NT2/D1 (cell line): ENCODE results near the gene LIPH.

Experiments
- DNase-seq: peaks from one replicate; pipeline ENCODE4 v3.0.0-alpha.2; 2011; ENCODE audit warnings: low read depth, low spot score
- H3K27me3 ChIP-seq: 2 replicates; pipeline ENCODE4 v1.6.0; 2011; ENCODE audit warnings: mild to moderate bottlenecking; ENCODE audit not compliant: insufficient read length, insufficient read depth
- H3K36me3 ChIP-seq: 2 replicates; pipeline ENCODE4 v1.6.1; 2011; ENCODE audit warnings: mild to moderate bottlenecking, low read length, mixed read lengths; ENCODE audit not compliant: insufficient read depth, insufficient read length
- H3K4me1 ChIP-seq: 2 replicates; pipeline ENCODE4 v1.5.1; 2011; ENCODE audit not compliant: insufficient read depth, insufficient read length
- H3K4me3 ChIP-seq: 2 replicates; pipeline ENCODE4 v1.5.1; 2011; ENCODE audit warnings: low read depth; ENCODE audit not compliant: insufficient read length
- H3K9ac ChIP-seq: 2 replicates; pipeline ENCODE4 v1.6.0; 2011; ENCODE audit warnings: low read depth; ENCODE audit not compliant: insufficient read length
- H3K9me3 ChIP-seq: 2 replicates; pipeline ENCODE4 v1.5.1; 2011; ENCODE audit warnings: mild to moderate bottlenecking, low read length; ENCODE audit not compliant: insufficient read depth
- SUZ12 ChIP-seq: IDR thresholded peaks from 2 replicates; pipeline ENCODE4 v1.6.1; 2011; ENCODE audit not compliant: insufficient read length, insufficient read depth; ENCODE audit errors: extremely low read depth
- YY1 ChIP-seq: IDR thresholded peaks from 2 replicates; pipeline ENCODE4 v1.6.1; 2011; ENCODE audit not compliant: insufficient read length, insufficient read depth
- ZNF274 ChIP-seq: IDR thresholded peaks from 2 replicates; pipeline ENCODE4 v1.6.1; 2011; ENCODE audit warnings: mild to moderate bottlenecking, low read depth, low read length

The LIPH gene

GRCh38 chr3:185526349-185526951 lies 25.9 kb downstream of the LIPH start:
- H3K36me3 ChIP-seq = no peaks in the 10 kb centered on the region
- H3K9ac ChIP-seq = no peak overlapping the region
- no peaks in the 10 kb centered on the region for H3K9me3 ChIP-seq
- no peaks in the 10 kb centered on the region for H3K27me3 ChIP-seq
- DNase-seq = no peak
- no peak for TF ChIP-seq YY1
- no peak for TF ChIP-seq SUZ12
- no peak for TF ChIP-seq ZNF274
- H3K4me3 ChIP-seq = no peak overlapping the region
- H3K4me1 ChIP-seq = peaks cover 5% of the 10 kb centered on the region

- no peaks in the 10 kb centered on the region for H3K36me3 ChIP-seq
- no peaks in the 10 kb centered on the region for H3K27me3 ChIP-seq
- TF ChIP-seq SUZ12 (no peak), ZNF274 (no peak), YY1 (no peak)
- H3K4me3 ChIP-seq = no peak overlapping the region
- no peaks in the 10 kb centered on the region for H3K9me3 ChIP-seq
- no peak overlapping the region for H3K9ac ChIP-seq
- DNase-seq = no peak
- H3K4me1 ChIP-seq = no peaks in the 10 kb centered on the region
These were observed 30.8 kb downstream of the LIPH start for GRCh38 chr3:185521349-185522138.

- no peaks in the 10 kb centered on the region for H3K4me1 ChIP-seq
- H3K36me3 ChIP-seq = no peaks in the 10 kb centered on the region
- no peak overlapping the region for H3K9ac ChIP-seq
- no peak overlapping the region for H3K4me3 ChIP-seq
- H3K27me3 ChIP-seq = no peaks in the 10 kb centered on the region
- H3K9me3 ChIP-seq = no peaks in the 10 kb centered on the region
- no peak for DNase-seq
- TF ChIP-seq SUZ12 (no peak), ZNF274 (no peak), YY1 (no peak)
These were observed 33.4 kb downstream of the LIPH start for GRCh38 chr3:185519021-185519420.

GRCh38 chr3:185517387-185518130 lies 34.8 kb downstream of the LIPH start:
- H3K36me3 ChIP-seq = no peaks in the 10 kb centered on the region
- no peaks in the 10 kb centered on the region for H3K4me1 ChIP-seq
- H3K9ac ChIP-seq = no peak overlapping the region
- DNase-seq = no peak
- no peaks in the 10 kb centered on the region for H3K9me3 ChIP-seq
- TF ChIP-seq YY1 = no peak
- TF ChIP-seq SUZ12 = no peak
- TF ChIP-seq ZNF274 = no peak
- no peak overlapping the region for H3K4me3 ChIP-seq
- no peaks in the 10 kb centered on the region for H3K27me3 ChIP-seq

GRCh38 chr3:185511711-185512110 lies 40.7 kb downstream of the LIPH start:
- H3K27me3 ChIP-seq = no peaks in the 10 kb centered on the region
- TF ChIP-seq ZNF274 (no peak), SUZ12 (no peak), YY1 (no peak)
- H3K4me3 ChIP-seq = no peak overlapping the region
- H3K9me3 ChIP-seq = no peaks in the 10 kb centered on the region
- H3K9ac ChIP-seq = no peak overlapping the region
- no peaks in the 10 kb centered on the region for H3K4me1 ChIP-seq
- no peak for DNase-seq
- no peaks in the 10 kb centered on the region for H3K36me3 ChIP-seq

- H3K9ac ChIP-seq = no peak overlapping the region
- no peaks in the 10 kb centered on the region for H3K9me3 ChIP-seq
- TF ChIP-seq SUZ12 (no peak), ZNF274 (no peak), YY1 (no peak)
- no peak for DNase-seq
- H3K36me3 ChIP-seq = no peaks in the 10 kb centered on the region
- no peak overlapping the region for H3K4me3 ChIP-seq
- H3K4me1 ChIP-seq = no peaks in the 10 kb centered on the region
- no peaks in the 10 kb centered on the region for H3K27me3 ChIP-seq
These were observed 43.9 kb downstream of the LIPH start for GRCh38 chr3:185508335-185508991.
